Measurements from ENCODE around the gene DENND5A.

DNA sequence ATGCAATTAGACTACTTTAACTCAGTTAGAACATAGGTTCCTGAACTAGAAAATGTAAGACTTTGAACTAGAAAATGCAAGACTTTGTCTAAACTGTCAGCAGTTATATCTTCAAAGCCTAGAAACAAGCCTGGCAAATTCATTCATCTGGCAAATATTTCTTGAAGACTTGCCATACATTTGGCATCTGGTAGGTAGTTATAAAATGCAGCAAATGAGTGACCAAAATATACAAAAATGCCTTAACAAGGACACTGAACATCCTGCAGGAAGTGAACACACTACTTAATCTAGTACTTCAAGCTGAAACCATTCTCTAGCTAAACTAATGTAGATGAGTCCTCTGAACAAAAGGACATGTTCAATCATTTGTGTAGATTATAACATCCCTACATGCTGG lies 89.0 kb downstream of the DENND5A start:
- TF ChIP-seq POLR2A (IDR thresholded peaks at IDR 0.05; ENCODE audit: low read length) (no peak), GATA1 (IDR thresholded peaks at IDR 0.05; ENCODE audit: low read depth, low read length) (no peak)
